Measurements from ENCODE around the gene TSEN34. TPM values are rescaled to one million over a fixed set of nuclear protein-coding genes. Genes with fewer than 3 reads are reported as not detected.
A peak's percentile ranks its signal among the peaks of the same experiment; 100 is the strongest.

Gene TSEN34
- total RNA-seq, 4 donors from 2014 or later, result 49.4 to 103 (median 86.8) TPM

- H3K27ac ChIP-seq (replicated peaks in 1 of 4), result no peak overlapping the region
Observed at GRCh38 chr19:54197121-54197520, 6.0 kb downstream of the TSEN34 start.

GRCh38 chr19:54199401-54199800 is 8.3 kb downstream of the TSEN34 start:
- intact Hi-C loops (cut with DNase I), result no loop called here
- TF ChIP-seq EP300 (IDR thresholded peaks at IDR 0.05) (no peak), CTCF (IDR thresholded peaks at IDR 0.05) (no peak), POLR2A (IDR thresholded peaks at IDR 0.05; ENCODE audit: low read depth) (no peak), POLR2AphosphoS5 (IDR thresholded peaks at IDR 0.05) (no peak)
- H3K27ac ChIP-seq (replicated peaks in 1 of 4), result peak overlapping the region in 1 of 4 donors; percentile 97
- H3K36me3 ChIP-seq, result peaks cover 28 to 51% (median 35%) of the 10 kb centered on the region in 4 donors
- H3K27me3 ChIP-seq, result no peaks in the 10 kb centered on the region
- H3K4me1 ChIP-seq, result peaks cover 32 to 42% (median 38%) of the 10 kb centered on the region in 4 donors
- DNase-seq (ENCODE audit: extremely low spot score), result no peak
- 91% methylated on average over 16 of the region's 16 CpGs for WGBS
- H3K9me3 ChIP-seq, result no peaks in the 10 kb centered on the region
- H3K4me3 ChIP-seq, result no peak overlapping the region

More at GRCh38 chr19:54197121-54197520, 6.0 kb downstream of the TSEN34 start:
- Histone ChIP-seq H3K4me1 (peaks cover 15 to 31% (median 24%) of the 10 kb centered on the region in 4 donors), H3K36me3 (peaks cover 13 to 50% (median 26%) of the 10 kb centered on the region in 4 donors), H3K4me3 (no peak overlapping the region), H3K27me3 (no peaks in the 10 kb centered on the region), H3K9me3 (no peaks in the 10 kb centered on the region)
- intact Hi-C loops (cut with DNase I), result no loop called here
- DNase-seq (ENCODE audit: extremely low spot score), result no peak
- WGBS, result 85% methylated on average over 3 of the region's 3 CpGs
- no peak for TF ChIP-seq CTCF (IDR thresholded peaks at IDR 0.05)
- TF ChIP-seq POLR2A (IDR thresholded peaks at IDR 0.05; ENCODE audit: low read depth), result no peak
- no peak for TF ChIP-seq EP300 (IDR thresholded peaks at IDR 0.05)
- TF ChIP-seq POLR2AphosphoS5 (IDR thresholded peaks at IDR 0.05), result no peak

GRCh38 chr19:54201172-54201701 is 10.1 kb downstream of the TSEN34 start:
- Histone ChIP-seq H3K36me3 (peaks cover 30 to 58% (median 47%) of the 10 kb centered on the region in 4 donors), H3K27ac (replicated peaks in 1 of 4) (peak overlapping the region; percentile 91 to 97 (median 92)), H3K4me3 (peak overlapping the region; percentile 53 to 81 (median 76)), H3K9me3 (no peaks in the 10 kb centered on the region), H3K27me3 (no peaks in the 10 kb centered on the region), H3K4me1 (peaks cover 47 to 60% (median 56%) of the 10 kb centered on the region in 4 donors)
- intact Hi-C loops (cut with DNase I), result loop anchor here (5.0 kb wide), 1 partner anchor 34 kb away; no protein-coding TSS in a partner anchor
- WGBS, result 4% methylated on average over 17 of the region's 28 CpGs
- no peak for DNase-seq (ENCODE audit: extremely low spot score)
- TF ChIP-seq POLR2A (IDR thresholded peaks at IDR 0.05; ENCODE audit: low read depth), result no peak
- TF ChIP-seq EP300 (IDR thresholded peaks at IDR 0.05), result no peak
- no peak for TF ChIP-seq POLR2AphosphoS5 (IDR thresholded peaks at IDR 0.05)
- TF ChIP-seq CTCF (IDR thresholded peaks at IDR 0.05), result peak in 1 of 3 experiments; percentile 2

- H3K27me3 ChIP-seq, result no peaks in the 10 kb centered on the region
- no peaks in the 10 kb centered on the region for H3K9me3 ChIP-seq
- peak overlapping the region; percentile 53 to 81 (median 76) for H3K4me3 ChIP-seq
- H3K36me3 ChIP-seq, result peaks cover 38 to 58% (median 54%) of the 10 kb centered on the region in 4 donors
- intact Hi-C loops (cut with DNase I), result loop anchor here (5.0 kb wide), 1 partner anchor 35 kb away; no protein-coding TSS in a partner anchor
- WGBS, result 74% methylated on average over 13 of the region's 13 CpGs
- no peak for DNase-seq (ENCODE audit: extremely low spot score)
- TF ChIP-seq EP300 (IDR thresholded peaks at IDR 0.05), result no peak
- no peak for TF ChIP-seq CTCF (IDR thresholded peaks at IDR 0.05)
- no peak for TF ChIP-seq POLR2AphosphoS5 (IDR thresholded peaks at IDR 0.05)
- peak overlapping the region in 3 of 4 donors; percentile 91 to 97 (median 93) for H3K27ac ChIP-seq (replicated peaks in 1 of 4)
- peaks cover 50 to 68% (median 64%) of the 10 kb centered on the region in 4 donors for H3K4me1 ChIP-seq
Observed at GRCh38 chr19:54201980-54202379, 10.9 kb downstream of the TSEN34 start.
